AML-193 (cell line): ENCODE data around the gene KCNQ1.

ENCODE experiments used
- DNase-seq, 2 experiments: peaks; one replicate each; lab custom pipeline; 2025; lab: John Stamatoyannopoulos, UW

The KCNQ1 gene

GRCh38 chr11:2534957-2535672 lies 90.3 kb downstream of the KCNQ1 start:
- DNase-seq, result no peak

- no peak for DNase-seq
These were observed 91.0 kb downstream of the KCNQ1 start for GRCh38 chr11:2535673-2536439.

- DNase-seq, result no peak
These were observed 91.7 kb downstream of the KCNQ1 start for GRCh38 chr11:2536440-2536989.

GRCh38 chr11:2537010-2537705 lies 92.3 kb downstream of the KCNQ1 start:
- no peak for DNase-seq

- no peak for DNase-seq
These were observed 93.3 kb downstream of the KCNQ1 start for GRCh38 chr11:2537896-2538724.

GRCh38 chr11:2538951-2539350 lies 94.1 kb downstream of the KCNQ1 start:
- DNase-seq, result no peak

- no peak for DNase-seq
These were observed 94.8 kb downstream of the KCNQ1 start for GRCh38 chr11:2539371-2540222.

- no peak for DNase-seq
These were observed 95.6 kb downstream of the KCNQ1 start for GRCh38 chr11:2540223-2540991.

- no peak for DNase-seq
These were observed 96.3 kb downstream of the KCNQ1 start for GRCh38 chr11:2540992-2541680.

GRCh38 chr11:2541881-2542361 lies 97.1 kb downstream of the KCNQ1 start:
- DNase-seq, result no peak

- DNase-seq, result no peak
These were observed 97.6 kb downstream of the KCNQ1 start for GRCh38 chr11:2542406-2542805.

GRCh38 chr11:2547806-2548205 lies 103.0 kb downstream of the KCNQ1 start:
- DNase-seq, result no peak

- DNase-seq, result no peak
These were observed 103.8 kb downstream of the KCNQ1 start for GRCh38 chr11:2548596-2548995.

GRCh38 chr11:2549080-2549479 lies 104.3 kb downstream of the KCNQ1 start:
- no peak for DNase-seq

GRCh38 chr11:2549491-2549875 lies 104.7 kb downstream of the KCNQ1 start:
- no peak for DNase-seq

- DNase-seq, result no peak
These were observed 105.2 kb downstream of the KCNQ1 start for GRCh38 chr11:2549876-2550605.

GRCh38 chr11:2550606-2550970 lies 105.8 kb downstream of the KCNQ1 start:
- DNase-seq, result no peak

- DNase-seq, result no peak
These were observed 106.3 kb downstream of the KCNQ1 start for GRCh38 chr11:2551131-2551530.

- no peak for DNase-seq
These were observed 107.4 kb downstream of the KCNQ1 start for GRCh38 chr11:2552210-2552609.
